ENCODE data around the gene VTI1A.

GRCh38 chr10:112858986-112859651 lies 412.1 kb downstream of the VTI1A start:
- no peak for TF ChIP-seq CTCF (IDR thresholded peaks at IDR 0.05)
- TF ChIP-seq POLR2A (IDR thresholded peaks at IDR 0.05) = no peak

Data from esophagus squamous epithelium (tissue), 4 donors.